Panc1 (cell line): Measurements from ENCODE around the gene CNN2.

Experiments used
- POLR2AphosphoS5 ChIP-seq: IDR thresholded peaks from 2 replicates; pipeline ENCODE4 v1.6.1; 2012; ENCODE audit warnings: mild to moderate bottlenecking, low read depth, low read length, moderate library complexity
- TCF7L2 ChIP-seq: IDR thresholded peaks from 2 replicates; pipeline ENCODE4 v1.6.1; 2011; ENCODE audit warnings: mild to moderate bottlenecking, low read depth, low read length, inconsistent platforms
- TF ChIP-seq, protein P1 (sequence below): fragments of 450-650 bp; IDR thresholded peaks from 2 replicates; pipeline ENCODE4 v1.5.1; 2017; ENCODE audit warnings: mild to moderate bottlenecking
- TF ChIP-seq, protein P2 (sequence below), 2 experiments: IDR thresholded peaks; 2 replicates each; pipeline ENCODE4 v1.6.1; 2011 to 2012; ENCODE audit warnings: low read depth in 2 of 2, control low read depth in 1 of 2, low read length in 1 of 2, mild to moderate bottlenecking in 1 of 2, moderate library complexity in 1 of 2; ENCODE audit not compliant: insufficient read depth in 1 of 2

DNA sequence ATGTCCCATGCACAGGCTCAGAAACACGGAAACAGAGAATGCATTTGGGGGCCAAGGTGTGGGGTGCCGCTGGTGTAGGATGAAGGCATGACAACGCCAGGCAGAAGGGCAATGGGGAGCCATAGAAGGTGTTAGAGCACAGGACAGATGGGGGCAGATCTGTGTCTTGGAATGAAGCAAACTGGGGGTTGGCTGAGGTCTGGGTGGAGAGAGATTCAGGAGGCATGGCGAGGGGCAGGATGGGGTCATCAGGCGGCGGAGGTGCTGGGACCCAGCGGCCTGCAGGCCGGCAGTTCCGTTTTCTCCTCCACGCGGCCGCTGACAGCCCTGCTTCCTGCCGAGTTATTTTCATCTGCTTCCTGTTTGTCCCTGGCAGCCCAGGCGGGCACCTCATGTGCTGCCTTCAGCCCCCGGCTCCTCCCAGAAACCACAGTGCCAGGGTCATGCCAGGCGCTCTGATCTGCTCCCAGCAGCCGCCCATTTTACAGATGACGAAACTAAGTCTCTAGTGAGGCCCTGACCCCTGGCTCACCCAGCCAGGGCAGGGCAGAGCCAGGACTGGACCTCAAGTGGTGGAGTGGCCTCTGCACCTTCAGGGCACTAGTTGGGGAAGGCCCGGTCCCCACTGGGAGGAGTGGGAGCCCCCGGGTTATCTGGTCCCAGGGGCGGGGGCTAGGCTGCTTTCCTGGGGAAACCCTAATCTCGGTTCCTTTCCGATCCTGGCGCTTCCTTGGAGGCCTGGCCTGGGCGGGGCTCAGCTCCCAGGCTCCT lies 42.8 kb downstream of the CNN2 start:
- TF ChIP-seq, protein P1, sequence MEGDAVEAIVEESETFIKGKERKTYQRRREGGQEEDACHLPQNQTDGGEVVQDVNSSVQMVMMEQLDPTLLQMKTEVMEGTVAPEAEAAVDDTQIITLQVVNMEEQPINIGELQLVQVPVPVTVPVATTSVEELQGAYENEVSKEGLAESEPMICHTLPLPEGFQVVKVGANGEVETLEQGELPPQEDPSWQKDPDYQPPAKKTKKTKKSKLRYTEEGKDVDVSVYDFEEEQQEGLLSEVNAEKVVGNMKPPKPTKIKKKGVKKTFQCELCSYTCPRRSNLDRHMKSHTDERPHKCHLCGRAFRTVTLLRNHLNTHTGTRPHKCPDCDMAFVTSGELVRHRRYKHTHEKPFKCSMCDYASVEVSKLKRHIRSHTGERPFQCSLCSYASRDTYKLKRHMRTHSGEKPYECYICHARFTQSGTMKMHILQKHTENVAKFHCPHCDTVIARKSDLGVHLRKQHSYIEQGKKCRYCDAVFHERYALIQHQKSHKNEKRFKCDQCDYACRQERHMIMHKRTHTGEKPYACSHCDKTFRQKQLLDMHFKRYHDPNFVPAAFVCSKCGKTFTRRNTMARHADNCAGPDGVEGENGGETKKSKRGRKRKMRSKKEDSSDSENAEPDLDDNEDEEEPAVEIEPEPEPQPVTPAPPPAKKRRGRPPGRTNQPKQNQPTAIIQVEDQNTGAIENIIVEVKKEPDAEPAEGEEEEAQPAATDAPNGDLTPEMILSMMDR = no peak
- TF ChIP-seq, protein P2, sequence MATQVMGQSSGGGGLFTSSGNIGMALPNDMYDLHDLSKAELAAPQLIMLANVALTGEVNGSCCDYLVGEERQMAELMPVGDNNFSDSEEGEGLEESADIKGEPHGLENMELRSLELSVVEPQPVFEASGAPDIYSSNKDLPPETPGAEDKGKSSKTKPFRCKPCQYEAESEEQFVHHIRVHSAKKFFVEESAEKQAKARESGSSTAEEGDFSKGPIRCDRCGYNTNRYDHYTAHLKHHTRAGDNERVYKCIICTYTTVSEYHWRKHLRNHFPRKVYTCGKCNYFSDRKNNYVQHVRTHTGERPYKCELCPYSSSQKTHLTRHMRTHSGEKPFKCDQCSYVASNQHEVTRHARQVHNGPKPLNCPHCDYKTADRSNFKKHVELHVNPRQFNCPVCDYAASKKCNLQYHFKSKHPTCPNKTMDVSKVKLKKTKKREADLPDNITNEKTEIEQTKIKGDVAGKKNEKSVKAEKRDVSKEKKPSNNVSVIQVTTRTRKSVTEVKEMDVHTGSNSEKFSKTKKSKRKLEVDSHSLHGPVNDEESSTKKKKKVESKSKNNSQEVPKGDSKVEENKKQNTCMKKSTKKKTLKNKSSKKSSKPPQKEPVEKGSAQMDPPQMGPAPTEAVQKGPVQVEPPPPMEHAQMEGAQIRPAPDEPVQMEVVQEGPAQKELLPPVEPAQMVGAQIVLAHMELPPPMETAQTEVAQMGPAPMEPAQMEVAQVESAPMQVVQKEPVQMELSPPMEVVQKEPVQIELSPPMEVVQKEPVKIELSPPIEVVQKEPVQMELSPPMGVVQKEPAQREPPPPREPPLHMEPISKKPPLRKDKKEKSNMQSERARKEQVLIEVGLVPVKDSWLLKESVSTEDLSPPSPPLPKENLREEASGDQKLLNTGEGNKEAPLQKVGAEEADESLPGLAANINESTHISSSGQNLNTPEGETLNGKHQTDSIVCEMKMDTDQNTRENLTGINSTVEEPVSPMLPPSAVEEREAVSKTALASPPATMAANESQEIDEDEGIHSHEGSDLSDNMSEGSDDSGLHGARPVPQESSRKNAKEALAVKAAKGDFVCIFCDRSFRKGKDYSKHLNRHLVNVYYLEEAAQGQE (IDR thresholded peaks at IDR 0.05; ENCODE audit: insufficient read depth in 1 of 2, low read depth in 2 of 2, low read length in 1 of 2) = no peak
- TF ChIP-seq POLR2AphosphoS5 (no peak), TCF7L2 (no peak)
